OCI-LY3 (cell line): Measurements from ENCODE around the gene OPRL1.

Experiments used
- H2AFZ ChIP-seq: fragments of 200-600, 300-600 bp; shearing (Covaris generic); 2 replicates; pipeline ENCODE4 v1.6.0; 2014; ENCODE audit warnings: antibody characterized with exemption, low read depth, low read length
- H3K27ac ChIP-seq: fragments of 200-600, 300-600 bp; sonication (generic); 2 replicates; pipeline ENCODE4 v1.5.1; 2014; ENCODE audit warnings: mild to moderate bottlenecking, low read length, moderate library complexity, mixed read lengths
- H3K27me3 ChIP-seq: fragments of 200-600, 300-600 bp; sonication (generic); 2 replicates; pipeline ENCODE4 v1.6.1; 2014; ENCODE audit warnings: low read depth, low read length, mixed read lengths
- H3K36me3 ChIP-seq: fragments of 200-600, 300-600 bp; sonication (generic); replicated peaks from 2 replicates; pipeline ENCODE3; 2014; ENCODE audit warnings: low read depth, low read length, mixed read lengths
- H3K4me1 ChIP-seq: fragments of 300-600, 200-600 bp; sonication (generic); 2 replicates; pipeline ENCODE4 v1.6.1; 2014; ENCODE audit warnings: low read length, mixed read lengths
- H3K4me2 ChIP-seq: fragments of 200-600, 300-600 bp; sonication (generic); 2 replicates; pipeline ENCODE4 v1.6.1; 2014; ENCODE audit warnings: low read length, mixed read lengths
- H3K4me3 ChIP-seq: fragments of 300-600, 200-600 bp; sonication (generic); 2 replicates; pipeline ENCODE4 v1.5.1; 2014; ENCODE audit warnings: antibody characterized with exemption, mild to moderate bottlenecking, low read length, moderate library complexity
- H3K79me2 ChIP-seq: fragments of 300-600, 200-600 bp; shearing (Covaris generic); 2 replicates; pipeline ENCODE4 v1.6.1; 2014; ENCODE audit warnings: mild to moderate bottlenecking, low read length, mixed read lengths
- H3K9ac ChIP-seq: fragments of 300-600, 200-600 bp; shearing (Covaris generic); 2 replicates; pipeline ENCODE4 v1.6.0; 2014; ENCODE audit warnings: mild to moderate bottlenecking, low read length, moderate library complexity
- H3K9me3 ChIP-seq: fragments of 200-600, 300-600 bp; shearing (Covaris generic); 2 replicates; pipeline ENCODE4 v1.6.1; 2014; ENCODE audit warnings: low read length, mixed read lengths; ENCODE audit not compliant: insufficient read depth
- H4K20me1 ChIP-seq: fragments of 200-600, 300-600 bp; sonication (generic); 2 replicates; pipeline ENCODE4 v1.6.1; 2016; ENCODE audit warnings: low read length, mixed read lengths; ENCODE audit not compliant: insufficient read depth
- EZH2phosphoT487 ChIP-seq: fragments of 200-600 bp; shearing (Covaris generic); IDR thresholded peaks from 2 replicates; pipeline ENCODE4 v1.6.1; 2018; ENCODE audit warnings: antibody characterized with exemption, mixed run types, low read depth
- TF ChIP-seq, protein P1 (sequence below): fragments of 200-600, 300-600 bp; sonication (generic); IDR thresholded peaks from 2 replicates; pipeline ENCODE4 v1.5.1; 2014; ENCODE audit warnings: antibody characterized with exemption, low read length, low read depth

The OPRL1 gene

DNA sequence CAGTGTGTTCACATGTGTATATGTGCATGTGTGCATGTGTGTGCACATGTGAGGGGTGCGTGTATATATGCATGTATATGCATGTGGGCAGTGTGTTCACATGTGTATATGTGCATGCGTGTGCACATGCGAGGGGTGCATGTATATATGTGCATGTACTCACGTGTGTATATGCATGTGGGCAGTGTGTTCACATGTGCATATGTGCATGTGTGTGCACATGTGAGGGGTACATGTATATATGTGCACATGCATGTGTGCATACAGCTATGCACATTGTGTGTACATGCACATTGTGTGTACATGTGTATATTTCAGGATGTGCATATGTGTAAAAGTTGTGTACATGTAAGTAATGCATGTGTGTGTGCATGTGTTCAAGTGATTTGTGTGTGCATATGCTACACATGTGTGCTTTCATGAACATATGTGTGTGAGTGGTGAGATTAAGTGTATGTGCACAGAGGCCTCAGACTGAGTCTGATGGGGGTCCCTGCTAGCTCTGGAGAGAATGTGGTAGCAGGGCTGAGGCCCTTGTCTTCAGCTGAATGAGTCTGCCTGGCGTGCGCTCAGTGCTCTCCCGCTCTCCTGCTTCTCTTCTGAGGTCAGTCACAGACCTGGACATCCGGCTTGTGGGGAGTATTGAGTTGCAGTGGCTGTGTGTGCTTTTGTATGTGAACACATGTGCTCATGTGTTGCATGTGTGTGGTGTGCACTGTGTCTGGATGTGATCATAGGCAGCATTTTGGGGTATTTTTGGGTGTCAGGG is 64.4 kb downstream of the OPRL1 start:
- Histone ChIP-seq H3K4me2 (no peak overlapping the region), H3K4me1 (no peaks in the 10 kb centered on the region), H2AFZ (no peak overlapping the region), H4K20me1 (no peaks in the 10 kb centered on the region), H3K27ac (no peak overlapping the region), H3K27me3 (peaks cover 6% of the 10 kb centered on the region), H3K4me3 (no peak overlapping the region), H3K9me3 (no peaks in the 10 kb centered on the region), H3K36me3 (no peaks in the 10 kb centered on the region), H3K9ac (no peak overlapping the region), H3K79me2 (no peaks in the 10 kb centered on the region)
- TF ChIP-seq, protein P1, sequence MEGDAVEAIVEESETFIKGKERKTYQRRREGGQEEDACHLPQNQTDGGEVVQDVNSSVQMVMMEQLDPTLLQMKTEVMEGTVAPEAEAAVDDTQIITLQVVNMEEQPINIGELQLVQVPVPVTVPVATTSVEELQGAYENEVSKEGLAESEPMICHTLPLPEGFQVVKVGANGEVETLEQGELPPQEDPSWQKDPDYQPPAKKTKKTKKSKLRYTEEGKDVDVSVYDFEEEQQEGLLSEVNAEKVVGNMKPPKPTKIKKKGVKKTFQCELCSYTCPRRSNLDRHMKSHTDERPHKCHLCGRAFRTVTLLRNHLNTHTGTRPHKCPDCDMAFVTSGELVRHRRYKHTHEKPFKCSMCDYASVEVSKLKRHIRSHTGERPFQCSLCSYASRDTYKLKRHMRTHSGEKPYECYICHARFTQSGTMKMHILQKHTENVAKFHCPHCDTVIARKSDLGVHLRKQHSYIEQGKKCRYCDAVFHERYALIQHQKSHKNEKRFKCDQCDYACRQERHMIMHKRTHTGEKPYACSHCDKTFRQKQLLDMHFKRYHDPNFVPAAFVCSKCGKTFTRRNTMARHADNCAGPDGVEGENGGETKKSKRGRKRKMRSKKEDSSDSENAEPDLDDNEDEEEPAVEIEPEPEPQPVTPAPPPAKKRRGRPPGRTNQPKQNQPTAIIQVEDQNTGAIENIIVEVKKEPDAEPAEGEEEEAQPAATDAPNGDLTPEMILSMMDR, result no peak
- TF ChIP-seq EZH2phosphoT487, result no peak

DNA sequence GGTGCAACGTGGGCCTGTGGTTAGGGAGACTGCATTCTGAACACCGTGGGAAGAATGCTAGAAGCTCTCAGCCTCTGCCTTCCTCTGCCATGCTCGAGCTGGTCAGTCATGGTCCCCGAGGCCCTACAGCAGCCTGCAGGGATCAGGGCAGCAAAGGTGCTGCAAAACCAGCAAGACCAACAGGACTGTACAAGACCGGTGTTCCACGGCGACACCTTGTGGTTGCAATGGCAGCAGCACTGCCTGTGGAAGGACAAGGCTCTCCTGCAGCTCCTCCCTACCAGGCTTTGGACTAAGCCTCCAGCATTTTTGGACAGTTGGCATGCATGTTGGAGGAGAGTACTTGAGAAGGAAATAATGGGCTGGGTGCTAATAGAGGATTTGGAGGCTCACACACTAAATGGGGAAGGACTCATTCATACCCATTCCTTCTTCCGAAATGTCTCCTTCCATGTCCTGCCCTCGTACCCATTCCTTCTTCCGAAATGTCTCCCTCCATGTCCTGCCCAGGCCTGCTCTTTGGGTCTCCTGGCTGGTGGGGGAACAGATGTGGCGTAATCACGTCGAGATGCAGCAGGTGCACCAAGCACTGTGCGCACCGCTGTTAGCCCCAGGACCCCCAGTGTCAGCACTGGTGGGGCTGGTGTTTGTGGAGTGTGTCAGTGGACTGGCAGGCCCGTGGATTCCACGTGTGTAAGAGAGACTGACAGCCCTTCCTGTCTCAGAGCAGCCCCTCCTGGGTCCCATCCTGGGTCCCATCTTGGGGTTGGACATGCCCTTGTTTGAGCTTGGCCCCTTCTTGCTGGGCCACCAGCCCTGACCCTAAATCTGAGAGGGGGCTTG is 65.8 kb downstream of the OPRL1 start:
- Histone ChIP-seq H3K4me1 (no peaks in the 10 kb centered on the region), H3K79me2 (no peaks in the 10 kb centered on the region), H3K4me3 (no peak overlapping the region), H3K27me3 (peaks cover 6% of the 10 kb centered on the region), H2AFZ (no peak overlapping the region), H3K9me3 (no peaks in the 10 kb centered on the region), H3K36me3 (no peaks in the 10 kb centered on the region), H3K27ac (no peak overlapping the region), H3K4me2 (no peak overlapping the region), H3K9ac (no peak overlapping the region), H4K20me1 (no peaks in the 10 kb centered on the region)
- TF ChIP-seq EZH2phosphoT487, result no peak
- TF ChIP-seq, protein P1, result 0 out of 2 replicates have a peak, but pooled peaks have one; percentile 15

DNA sequence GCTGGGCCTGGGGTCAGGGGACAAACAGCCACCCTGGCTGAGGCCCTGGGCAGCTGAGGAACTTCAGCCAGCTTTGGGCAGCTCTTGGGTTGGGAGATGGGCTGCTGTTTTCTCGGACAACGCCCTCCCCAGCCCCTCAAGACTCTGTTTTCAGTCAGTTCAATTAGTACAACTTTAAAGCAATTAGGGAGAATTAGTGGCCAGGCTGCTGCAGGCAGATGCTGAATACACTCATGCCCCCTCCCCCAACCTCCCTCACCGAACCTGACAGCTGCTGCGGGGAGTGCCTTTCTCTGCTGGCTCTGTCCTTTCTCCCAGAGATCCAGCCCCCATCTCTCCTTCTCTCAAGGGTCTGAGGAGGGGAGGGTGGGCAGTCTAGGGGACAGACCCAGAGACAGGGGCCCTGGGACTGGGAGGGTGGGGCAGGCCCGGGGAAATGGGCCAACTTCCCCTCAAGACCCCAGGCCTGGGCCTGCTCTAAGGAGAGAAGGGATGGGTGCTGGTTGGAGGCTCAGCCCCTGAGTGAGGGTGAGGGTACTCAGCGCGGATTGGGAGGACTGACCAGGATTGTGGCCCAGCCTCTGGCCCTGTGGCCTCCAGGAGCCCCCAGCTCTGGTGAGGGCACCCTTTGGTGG is 66.5 kb downstream of the OPRL1 start:
- Histone ChIP-seq H3K4me3 (no peak overlapping the region), H3K27me3 (peaks cover 6% of the 10 kb centered on the region), H2AFZ (no peak overlapping the region)

More for the DNA sequence above, 66.5 kb downstream of the OPRL1 start:
- H3K9me3 ChIP-seq, result no peaks in the 10 kb centered on the region
- no peaks in the 10 kb centered on the region for H4K20me1 ChIP-seq
- H3K27ac ChIP-seq, result no peak overlapping the region
- H3K4me1 ChIP-seq, result no peaks in the 10 kb centered on the region
- H3K9ac ChIP-seq, result no peak overlapping the region
- TF ChIP-seq EZH2phosphoT487, result no peak
- TF ChIP-seq, protein P1, result no peak
- no peak overlapping the region for H3K4me2 ChIP-seq
- H3K79me2 ChIP-seq, result no peaks in the 10 kb centered on the region
- no peaks in the 10 kb centered on the region for H3K36me3 ChIP-seq
